Measurements from ENCODE around the gene PACSIN1.

The PACSIN1 gene

GRCh38 chr6:34564181-34564580, 98.3 kb downstream of the PACSIN1 start (continued):
- TF ChIP-seq TSHZ2 (CRISPR knock-in tag; IDR thresholded peaks at IDR 0.05) (no peak), ESRRG (CRISPR knock-in tag; IDR thresholded peaks at IDR 0.05) (no peak)

- TF ChIP-seq ZC3H10 (CRISPR knock-in tag; IDR thresholded peaks at IDR 0.05) (no peak), ZNF8 (CRISPR knock-in tag; IDR thresholded peaks at IDR 0.05) (no peak), ZNF565 (CRISPR knock-in tag; conservative IDR thresholded peaks at IDR 0.05; ENCODE audit: low read depth) (no peak), ESRRG (CRISPR knock-in tag; IDR thresholded peaks at IDR 0.05) (no peak), TCF4 (CRISPR knock-in tag; IDR thresholded peaks at IDR 0.05; ENCODE audit: borderline replicate concordance) (no peak), PPARA (CRISPR knock-in tag; IDR thresholded peaks at IDR 0.05; ENCODE audit: borderline replicate concordance) (no peak), CREB5 (CRISPR knock-in tag; IDR thresholded peaks at IDR 0.05; ENCODE audit: low read depth) (no peak), PATZ1 (CRISPR knock-in tag; IDR thresholded peaks at IDR 0.05; ENCODE audit: borderline replicate concordance) (no peak), ZFP3 (CRISPR knock-in tag; IDR thresholded peaks at IDR 0.05) (no peak), TSHZ2 (CRISPR knock-in tag; IDR thresholded peaks at IDR 0.05) (no peak), CSDC2 (CRISPR knock-in tag; IDR thresholded peaks at IDR 0.05) (no peak), OSR1 (CRISPR knock-in tag; IDR thresholded peaks at IDR 0.05) (no peak), BACH2 (CRISPR knock-in tag; IDR thresholded peaks at IDR 0.05; ENCODE audit: borderline replicate concordance) (no peak), TOX (CRISPR knock-in tag; IDR thresholded peaks at IDR 0.05; ENCODE audit: borderline replicate concordance) (no peak), ZFP30 (CRISPR knock-in tag; IDR thresholded peaks at IDR 0.05) (no peak), ARNTL (CRISPR knock-in tag; IDR thresholded peaks at IDR 0.05; ENCODE audit: borderline replicate concordance, low read depth) (no peak), GLIS3 (CRISPR knock-in tag; IDR thresholded peaks at IDR 0.05) (no peak), ZNF70 (CRISPR knock-in tag; IDR thresholded peaks at IDR 0.05) (no peak), POU6F1 (CRISPR knock-in tag; IDR thresholded peaks at IDR 0.05; ENCODE audit: borderline replicate concordance, low read depth) (no peak)
- ATAC-seq: no peak
Observed at GRCh38 chr6:34565722-34566137, 99.9 kb downstream of the PACSIN1 start.

GRCh38 chr6:34566830-34567546, 101.1 kb downstream of the PACSIN1 start:
- no peak for ATAC-seq
- TF ChIP-seq ARNTL (CRISPR knock-in tag; IDR thresholded peaks at IDR 0.05; ENCODE audit: borderline replicate concordance, low read depth): no peak
- no peak for TF ChIP-seq ZNF565 (CRISPR knock-in tag; conservative IDR thresholded peaks at IDR 0.05; ENCODE audit: low read depth)
- no peak for TF ChIP-seq RARB (CRISPR knock-in tag; IDR thresholded peaks at IDR 0.05)
- TF ChIP-seq ZFP3 (CRISPR knock-in tag; IDR thresholded peaks at IDR 0.05): no peak
- TF ChIP-seq CSDC2 (CRISPR knock-in tag; IDR thresholded peaks at IDR 0.05): no peak
- no peak for TF ChIP-seq CREB5 (CRISPR knock-in tag; IDR thresholded peaks at IDR 0.05; ENCODE audit: low read depth)
- no peak for TF ChIP-seq PPARA (CRISPR knock-in tag; IDR thresholded peaks at IDR 0.05; ENCODE audit: borderline replicate concordance)
- TF ChIP-seq ISL1 (CRISPR knock-in tag; IDR thresholded peaks at IDR 0.05): no peak
- TF ChIP-seq POU6F1 (CRISPR knock-in tag; IDR thresholded peaks at IDR 0.05; ENCODE audit: borderline replicate concordance, low read depth): no peak
- no peak for TF ChIP-seq ZNF8 (CRISPR knock-in tag; IDR thresholded peaks at IDR 0.05)
- TF ChIP-seq ESRRG (CRISPR knock-in tag; IDR thresholded peaks at IDR 0.05): no peak
- no peak for TF ChIP-seq ZC3H10 (CRISPR knock-in tag; IDR thresholded peaks at IDR 0.05)

Data from SK-N-SH treated with all-trans-retinoic acid at 6 μM for 48 hours (cell line).